ENCODE results near the gene PRKG1.

PRKG1 gene

DNA sequence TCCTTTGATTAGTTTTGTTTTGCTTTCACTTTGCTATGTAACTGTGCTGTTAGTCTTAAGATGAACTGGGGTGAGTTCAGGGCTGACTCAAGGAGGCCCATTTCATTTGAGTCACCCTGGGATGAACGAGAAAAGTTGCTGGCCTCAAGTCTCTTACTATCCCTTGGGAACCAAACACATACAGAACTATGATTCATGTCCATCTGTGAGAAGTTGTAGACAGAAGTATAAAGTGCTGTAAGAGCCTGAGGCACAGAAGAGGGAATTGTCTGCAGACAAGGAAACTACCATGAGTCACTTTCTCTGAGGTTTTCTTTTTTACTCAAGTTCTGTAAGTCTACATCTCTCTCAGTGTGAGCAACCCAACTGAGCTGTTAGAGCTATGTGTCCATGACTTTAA is 805.0 kb downstream of the PRKG1 start:
- peak; percentile 97 for DNase-seq (ENCODE audit: low read depth)

DNA sequence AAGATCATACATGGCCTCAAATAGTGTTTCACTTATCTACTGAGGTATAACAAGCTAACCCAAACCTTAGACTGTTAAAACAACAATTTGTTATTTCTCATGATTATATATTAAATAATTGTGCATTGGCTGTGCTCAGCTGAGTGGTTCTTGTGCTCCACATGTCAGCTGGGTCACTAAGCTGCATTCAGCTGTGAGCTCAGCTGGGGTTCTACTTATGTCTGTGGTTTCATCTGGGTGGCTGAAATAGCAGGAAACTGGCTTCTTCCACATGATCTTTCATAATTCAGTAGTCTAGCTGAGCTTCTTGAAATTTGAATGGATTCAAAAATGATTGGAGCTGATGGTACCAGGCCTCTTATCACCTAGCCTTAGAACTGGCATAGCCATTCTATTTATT is 806.9 kb downstream of the PRKG1 start:
- DNase-seq (ENCODE audit: low read depth): no peak

DNA sequence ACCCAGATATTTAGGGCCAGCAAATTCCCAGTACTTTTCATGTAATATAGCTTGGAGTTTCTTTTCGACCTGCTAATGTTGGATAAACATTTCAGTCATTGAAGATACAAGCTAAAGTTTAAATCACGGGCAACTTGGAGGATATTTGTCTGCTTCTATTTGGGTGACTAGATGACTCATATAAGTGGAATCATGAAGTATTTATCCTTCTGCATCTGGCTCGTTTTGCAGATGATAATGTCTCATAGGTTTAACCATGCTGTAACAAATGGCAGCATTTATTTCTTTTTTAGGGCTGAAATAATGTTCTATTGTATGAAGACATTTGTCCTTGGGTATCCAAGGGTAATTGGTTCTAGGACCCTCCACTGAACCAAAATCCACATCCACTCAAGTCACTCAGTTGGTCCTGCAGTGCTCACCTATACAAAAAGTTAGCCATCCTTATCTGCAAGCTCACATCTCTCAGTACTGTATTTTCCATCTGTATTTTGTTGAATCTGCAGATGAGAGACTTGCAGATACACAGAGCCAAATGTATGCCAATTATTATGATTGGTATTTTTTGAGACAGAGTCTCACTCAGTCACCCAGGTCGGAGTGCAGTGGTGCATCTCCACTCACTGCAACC is 812.3 kb downstream of the PRKG1 start:
- DNase-seq (ENCODE audit: low read depth): peak; percentile 66

DNA sequence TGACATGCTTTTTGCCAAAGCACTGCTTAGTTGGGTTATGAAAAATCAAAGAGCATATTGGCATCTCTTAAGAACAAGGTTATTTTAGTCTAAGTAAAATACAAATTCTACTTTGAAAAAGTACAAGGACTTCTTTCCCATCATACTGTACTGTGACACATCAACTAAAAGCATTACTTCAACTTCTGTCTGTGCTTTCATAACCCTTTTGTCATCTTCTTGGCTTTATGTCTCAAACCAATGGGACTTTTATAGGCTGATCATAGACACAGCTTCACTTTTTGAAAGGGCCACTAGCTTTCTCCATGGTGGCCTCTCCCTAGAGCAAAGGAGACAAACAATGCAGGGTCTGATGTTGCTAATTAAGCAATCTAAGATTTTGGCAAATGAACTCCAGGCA is 814.0 kb downstream of the PRKG1 start:
- DNase-seq (ENCODE audit: low read depth): no peak

DNA sequence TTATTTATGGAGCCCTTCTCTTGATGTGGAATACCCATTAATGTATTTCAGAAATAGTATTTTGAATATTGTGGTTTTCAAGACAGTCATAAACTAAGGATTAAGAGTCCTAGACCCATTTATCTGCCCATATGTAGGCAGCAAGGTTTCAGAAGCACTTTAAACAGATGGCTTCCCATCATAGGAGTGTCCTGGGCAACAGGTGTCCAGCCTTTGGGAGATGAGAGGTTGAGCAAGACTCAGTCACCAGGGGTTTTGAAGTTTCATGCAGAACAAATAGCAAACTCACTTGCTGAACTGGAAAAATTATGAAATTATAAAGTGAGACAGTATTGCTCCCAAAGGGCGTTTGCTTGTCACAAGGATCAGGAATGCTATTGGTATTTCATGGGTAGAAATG is 818.0 kb downstream of the PRKG1 start:
- DNase-seq (ENCODE audit: low read depth): no peak

DNA sequence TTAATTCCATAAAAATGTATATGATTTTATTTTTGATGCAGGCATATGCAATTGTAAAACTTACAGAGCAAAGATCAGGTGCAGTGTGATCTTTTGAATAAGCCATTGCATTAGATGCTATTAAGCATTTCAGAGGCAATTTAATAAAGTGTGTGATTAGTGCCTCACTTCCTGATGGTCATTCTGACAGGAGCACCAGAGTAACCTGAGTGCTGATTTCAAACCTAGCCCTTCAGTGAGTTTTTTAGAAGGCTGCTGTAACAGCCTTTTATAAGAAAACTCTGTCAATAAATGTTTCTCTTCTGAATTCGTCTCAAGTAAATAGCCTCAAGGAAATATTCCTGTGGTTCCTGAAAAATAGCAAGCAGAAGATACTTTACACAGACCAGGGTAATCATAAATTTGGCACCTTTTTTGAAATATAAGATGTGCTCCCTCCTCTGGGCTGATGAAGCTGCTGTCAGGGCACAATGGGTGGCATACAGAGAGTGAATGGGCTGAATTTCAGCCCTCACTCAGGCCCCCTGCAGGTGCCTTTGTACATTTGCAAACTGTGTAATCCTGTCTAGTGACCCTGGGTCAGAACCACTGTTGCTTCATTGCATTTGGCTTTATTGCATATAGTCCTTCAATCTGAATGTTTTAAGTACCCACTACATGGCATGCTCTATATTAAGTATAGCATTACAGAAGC is 818.8 kb downstream of the PRKG1 start:
- DNase-seq (ENCODE audit: low read depth): no peak

DNA sequence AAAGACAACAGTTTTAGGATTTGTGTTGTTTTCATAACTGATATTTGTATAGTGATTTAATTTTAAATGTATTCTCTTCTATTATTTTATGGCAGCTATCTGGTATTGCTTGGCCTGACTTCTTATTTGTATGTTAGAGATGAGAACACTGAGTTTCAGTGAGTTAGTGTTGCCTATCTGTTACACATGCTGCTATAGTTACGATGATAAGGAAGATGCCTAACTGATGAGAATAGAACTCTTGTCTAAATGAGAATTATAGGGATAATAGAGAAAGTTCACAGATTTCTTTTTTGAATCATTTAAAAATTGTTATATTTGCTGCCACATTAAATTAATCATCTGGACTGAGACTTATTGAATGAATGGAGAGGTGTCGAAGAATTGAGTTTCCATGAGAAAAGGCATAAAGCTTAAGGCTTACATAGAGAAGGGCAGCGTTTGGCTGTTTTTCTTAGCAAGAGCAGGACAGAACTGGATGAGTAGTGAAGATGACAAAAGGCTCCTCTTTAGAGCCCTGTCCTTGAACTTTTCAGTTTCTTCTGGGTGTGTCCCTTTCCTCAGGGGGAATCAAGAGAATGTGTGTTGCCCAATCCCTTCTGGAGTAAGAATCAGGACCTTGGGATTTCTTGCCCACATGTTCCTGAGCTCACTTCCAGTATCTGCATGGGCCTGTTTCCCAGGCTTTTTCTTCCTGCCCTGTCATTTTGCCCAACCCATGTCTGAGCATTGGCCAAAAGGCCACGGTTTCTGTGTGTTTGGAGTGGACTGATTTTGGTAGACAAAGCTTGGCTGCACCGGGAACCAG is 820.7 kb downstream of the PRKG1 start:
- peak; percentile 44 for DNase-seq (ENCODE audit: low read depth)

DNA sequence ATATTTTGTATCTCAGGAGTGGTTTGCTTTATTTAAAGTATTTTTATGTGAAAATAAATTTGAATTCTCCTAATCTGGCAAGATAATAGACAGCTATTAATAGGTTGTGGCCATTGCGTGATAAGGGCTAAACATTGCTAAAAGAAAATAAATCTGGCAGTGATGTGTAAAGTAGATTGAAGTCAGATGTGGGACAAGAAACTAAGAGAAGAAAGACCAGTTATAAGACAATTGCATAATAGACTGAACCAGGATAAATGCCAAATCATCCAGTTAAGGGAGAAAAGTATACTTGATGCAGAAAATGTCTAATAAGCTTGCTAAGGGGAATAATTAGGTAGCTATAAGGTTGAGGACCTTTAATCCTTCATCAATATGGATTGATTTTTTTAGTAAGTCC is 822.6 kb downstream of the PRKG1 start:
- no peak for DNase-seq (ENCODE audit: low read depth)

DNA sequence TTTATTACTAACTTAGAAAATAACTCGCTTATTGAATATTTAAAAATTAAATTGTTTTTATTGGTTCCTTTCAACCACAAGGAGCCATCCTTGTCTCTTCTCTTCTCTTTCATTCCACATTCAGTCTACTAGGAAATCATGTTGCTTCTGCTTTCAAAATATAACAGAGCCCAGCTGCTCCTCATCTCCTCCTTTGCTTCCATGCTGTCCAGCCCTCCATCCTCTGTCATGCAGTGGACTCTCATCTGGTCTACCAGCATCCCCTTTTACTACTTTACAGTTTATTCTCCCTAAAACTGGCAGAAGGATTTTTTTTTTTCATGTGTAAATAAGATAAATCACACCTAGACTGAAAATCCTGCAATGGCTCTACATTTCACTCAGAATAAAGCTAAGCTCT is 823.3 kb downstream of the PRKG1 start:
- DNase-seq (ENCODE audit: low read depth): no peak

DNA sequence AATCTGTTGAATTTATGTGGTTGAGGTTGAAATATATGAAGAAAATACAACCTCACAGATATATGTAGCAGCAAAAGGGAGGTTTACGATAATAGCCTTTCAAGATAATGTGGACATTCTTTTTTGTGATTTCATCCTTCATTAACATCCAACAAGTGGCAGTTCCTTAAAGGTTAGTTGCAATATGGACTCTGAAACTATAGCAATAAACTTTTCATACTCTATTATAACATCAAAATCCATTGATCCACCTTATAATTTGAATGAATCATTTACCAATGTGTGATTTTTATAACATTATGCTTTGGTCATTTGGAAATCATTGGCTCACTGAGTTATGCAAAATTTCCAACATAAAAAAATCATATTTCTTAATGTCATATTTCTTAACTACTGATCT is 825.9 kb downstream of the PRKG1 start:
- no peak for DNase-seq (ENCODE audit: low read depth)

DNA sequence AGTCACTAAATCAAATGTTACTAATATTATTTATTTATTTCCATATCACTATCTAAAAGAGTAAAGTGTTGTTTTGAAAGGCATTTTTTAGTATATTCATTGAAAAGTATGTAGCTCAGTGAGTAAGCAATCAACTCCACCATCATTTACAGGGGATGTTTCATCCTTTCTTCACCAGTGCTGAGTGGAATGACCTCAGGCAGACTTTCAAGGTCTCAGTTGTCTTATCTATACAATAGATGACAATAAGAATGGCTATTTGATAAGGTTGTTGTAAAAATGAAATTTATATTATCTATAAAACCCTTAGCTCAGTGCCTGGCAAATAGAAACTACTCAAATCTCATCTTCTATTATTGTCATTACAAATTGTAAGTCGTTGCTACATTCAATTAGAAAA is 829.4 kb downstream of the PRKG1 start:
- DNase-seq (ENCODE audit: low read depth): no peak

DNA sequence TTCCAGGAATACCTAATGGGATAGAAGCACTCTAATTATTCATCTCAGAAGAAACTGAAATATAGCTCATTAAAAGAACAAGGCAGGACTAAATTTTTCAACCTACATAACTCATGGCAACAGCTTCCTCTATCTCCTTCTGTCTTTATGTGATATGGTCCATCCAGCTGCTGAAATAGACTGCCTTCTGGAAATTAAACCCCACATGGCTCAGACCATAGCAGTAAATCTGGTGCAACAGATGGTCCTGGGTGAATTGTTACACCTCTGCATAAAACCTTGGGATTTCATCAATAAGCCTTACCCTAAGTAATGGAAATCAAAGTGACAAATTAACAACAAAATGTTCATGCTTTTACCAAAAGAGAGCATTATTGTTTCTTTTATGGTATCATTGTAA is 830.7 kb downstream of the PRKG1 start:
- no peak for DNase-seq (ENCODE audit: low read depth)

DNA sequence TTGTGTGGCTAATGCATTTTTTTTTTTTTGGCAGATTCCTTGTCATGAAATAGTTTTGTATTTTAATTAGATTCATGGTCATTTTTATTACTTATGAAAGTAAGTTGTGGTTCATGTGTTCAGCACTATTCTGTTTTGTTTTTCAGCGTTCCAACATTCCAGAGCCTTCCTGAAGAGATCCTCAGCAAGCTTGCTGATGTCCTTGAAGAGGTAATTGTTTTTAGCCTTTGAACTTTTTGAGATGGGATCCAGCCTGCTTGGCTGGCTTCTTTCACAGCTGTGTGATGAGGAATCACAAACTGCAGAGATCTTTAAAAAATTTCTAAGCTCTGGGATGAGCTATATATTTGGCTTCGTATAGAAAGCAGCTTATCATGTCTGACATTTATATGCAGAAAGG is 833.1 kb downstream of the PRKG1 start:
- DNase-seq (ENCODE audit: low read depth): no peak

DNA sequence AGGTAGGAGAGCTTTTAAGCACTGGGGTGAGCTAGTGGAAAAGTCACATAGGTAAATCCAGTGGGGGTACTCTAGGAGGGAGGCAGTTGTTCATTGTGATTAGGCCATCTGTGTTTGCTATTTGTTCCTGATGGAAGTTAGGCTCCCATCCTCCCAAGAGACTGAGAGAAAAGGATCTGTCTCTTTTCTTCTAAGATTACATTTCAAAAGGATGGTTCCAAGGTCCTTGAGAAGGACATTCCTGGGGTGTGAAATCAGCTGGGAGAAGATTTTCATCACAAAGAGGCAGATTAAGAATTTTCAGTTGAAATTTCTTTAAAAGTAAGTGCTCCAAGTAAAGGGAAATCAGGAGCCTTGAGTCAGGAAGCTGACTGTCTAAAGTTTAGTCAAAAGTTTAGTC is 835.9 kb downstream of the PRKG1 start:
- DNase-seq (ENCODE audit: low read depth): no peak

DNA sequence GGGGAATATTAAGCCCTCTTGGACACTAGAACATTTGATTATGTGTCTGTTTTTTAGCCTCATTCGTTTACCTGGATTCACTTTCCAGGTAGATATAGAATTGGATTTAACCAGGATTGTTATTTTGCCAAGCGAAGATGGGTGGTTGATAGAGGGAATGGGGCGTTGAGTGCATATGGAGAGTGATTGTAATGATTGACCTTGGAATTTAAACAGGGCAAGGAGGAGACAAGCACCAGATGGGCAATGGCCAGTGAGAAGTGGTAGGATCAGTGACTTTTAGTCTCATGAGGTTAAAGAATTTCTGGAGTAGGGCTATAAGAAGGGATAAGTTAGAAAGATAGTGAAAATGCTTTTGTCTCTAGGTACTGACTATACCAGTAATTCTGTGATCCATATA is 836.3 kb downstream of the PRKG1 start:
- DNase-seq (ENCODE audit: low read depth): no peak

DNA sequence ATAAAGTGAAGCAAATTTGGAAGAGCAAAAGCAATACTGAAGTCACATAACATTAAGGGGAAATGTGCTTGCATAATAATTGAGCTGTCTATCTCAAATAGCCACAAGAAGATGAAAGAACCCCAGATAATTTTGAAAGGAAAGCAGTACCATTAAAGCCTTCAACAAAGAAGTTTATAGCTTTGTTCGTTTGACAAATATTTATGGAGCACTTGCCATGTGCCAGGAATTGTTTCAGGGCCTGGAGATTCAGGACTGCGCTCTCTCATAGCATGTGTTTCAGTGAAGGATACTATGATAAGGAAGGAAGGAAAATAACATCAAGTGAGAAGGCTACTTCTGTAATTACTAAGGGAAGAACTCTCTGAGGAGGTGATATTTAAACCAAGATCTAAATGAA is 837.4 kb downstream of the PRKG1 start:
- DNase-seq (ENCODE audit: low read depth): no peak

DNA sequence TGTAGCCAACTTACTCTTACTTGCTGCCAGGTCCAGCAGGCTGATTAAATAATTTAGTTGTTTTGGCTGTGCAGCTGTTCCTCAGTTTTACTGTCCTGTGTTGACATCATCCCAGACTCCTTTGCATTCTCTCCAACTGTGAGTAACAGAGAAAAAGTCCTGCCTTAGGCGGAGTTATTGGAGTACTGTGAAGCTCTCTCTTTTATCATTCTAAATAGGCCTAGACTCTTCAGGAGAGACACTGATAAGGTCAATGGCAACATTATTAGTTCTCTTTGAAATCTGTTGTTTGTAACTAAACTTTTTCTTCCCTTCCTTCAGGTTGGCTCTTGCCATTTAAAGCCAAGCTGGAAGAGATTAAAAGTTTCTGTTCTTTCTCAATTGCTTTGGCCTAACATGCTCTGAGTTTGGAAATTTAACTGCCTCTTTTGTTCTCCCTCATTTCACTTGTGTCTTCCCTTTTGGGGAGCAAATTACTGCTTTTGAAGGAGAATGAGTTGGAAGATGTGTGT is 840.8 kb downstream of the PRKG1 start:
- DNase-seq (ENCODE audit: low read depth): no peak

DNA sequence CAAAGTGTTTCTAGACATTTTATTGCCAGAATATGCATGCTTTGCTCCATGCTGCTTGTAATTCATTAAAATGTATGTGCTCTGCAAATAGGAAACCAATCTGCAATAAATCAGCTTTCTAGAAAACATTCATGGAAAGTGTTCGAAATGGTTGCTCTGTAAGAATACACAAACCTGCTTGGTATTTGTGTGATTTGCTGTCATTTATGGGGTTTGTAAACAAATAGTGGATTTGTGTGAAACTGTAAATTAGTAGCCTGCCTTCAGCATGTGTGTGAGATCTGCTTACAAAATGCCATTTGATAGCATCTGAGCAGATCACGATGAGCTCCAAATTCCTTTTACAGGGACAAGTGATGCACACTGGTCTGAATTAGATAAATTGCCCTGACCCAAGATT is 844.2 kb downstream of the PRKG1 start:
- no peak for DNase-seq (ENCODE audit: low read depth)

DNA sequence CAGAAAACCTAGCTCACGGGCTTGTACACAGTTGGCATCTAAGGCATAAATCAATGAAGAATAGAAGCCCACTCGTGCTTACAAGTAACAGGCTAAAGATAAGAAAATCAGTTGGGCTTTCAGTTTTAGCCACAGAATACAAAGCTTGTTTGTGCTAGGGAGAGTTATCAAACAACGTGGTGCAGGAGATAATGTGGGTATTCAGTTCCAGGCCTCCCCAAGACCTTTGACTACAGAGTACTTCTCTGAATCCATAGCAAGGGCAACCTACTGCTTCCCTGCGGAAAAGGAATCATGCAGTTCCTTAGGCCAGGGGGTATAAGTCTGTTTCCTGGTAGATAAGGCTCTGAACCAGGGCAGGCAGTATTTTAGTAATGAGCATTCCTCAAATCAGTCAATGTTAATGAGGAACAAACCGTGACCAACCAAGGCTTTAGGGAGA is 844.6 kb downstream of the PRKG1 start:
- DNase-seq (ENCODE audit: low read depth): no peak

DNA sequence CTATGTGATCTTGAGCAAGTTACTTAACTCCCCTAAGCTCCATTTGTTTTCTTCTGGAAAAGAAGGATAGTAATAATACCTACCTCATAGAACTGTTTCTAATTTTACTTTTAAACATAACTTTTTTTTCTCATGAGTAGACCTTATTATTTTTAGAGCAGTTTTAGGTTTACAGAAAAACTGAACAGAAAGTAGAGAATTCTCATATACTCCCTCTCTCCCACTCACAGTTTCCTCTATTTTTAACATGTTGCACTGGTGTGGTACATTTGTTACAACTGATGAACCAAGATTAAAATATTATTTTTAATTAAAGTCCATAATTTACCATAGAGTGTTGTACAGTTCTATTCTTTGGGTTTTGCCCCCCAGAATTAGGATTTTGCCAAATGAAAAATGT is 846.4 kb downstream of the PRKG1 start:
- DNase-seq (ENCODE audit: low read depth): no peak

DNA sequence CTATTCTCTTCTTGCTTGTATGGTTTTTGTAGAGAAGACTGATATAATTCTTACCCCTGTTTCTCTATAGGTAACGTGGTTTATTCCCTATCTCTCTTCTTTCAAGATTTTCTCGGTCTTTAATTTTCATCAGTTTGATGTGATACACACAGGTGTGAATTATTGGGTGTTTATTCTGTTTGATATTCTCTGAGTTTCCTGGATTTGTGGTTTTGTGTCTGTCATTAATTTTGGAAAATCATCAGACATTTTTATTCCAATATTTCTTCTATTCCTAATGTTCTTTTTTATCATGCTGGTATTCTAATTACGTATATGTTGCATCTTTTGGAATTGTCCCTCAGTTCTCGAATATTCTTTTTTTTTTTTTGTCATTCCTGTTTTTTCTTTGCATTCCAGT is 850.1 kb downstream of the PRKG1 start:
- no peak for DNase-seq (ENCODE audit: low read depth)

DNA sequence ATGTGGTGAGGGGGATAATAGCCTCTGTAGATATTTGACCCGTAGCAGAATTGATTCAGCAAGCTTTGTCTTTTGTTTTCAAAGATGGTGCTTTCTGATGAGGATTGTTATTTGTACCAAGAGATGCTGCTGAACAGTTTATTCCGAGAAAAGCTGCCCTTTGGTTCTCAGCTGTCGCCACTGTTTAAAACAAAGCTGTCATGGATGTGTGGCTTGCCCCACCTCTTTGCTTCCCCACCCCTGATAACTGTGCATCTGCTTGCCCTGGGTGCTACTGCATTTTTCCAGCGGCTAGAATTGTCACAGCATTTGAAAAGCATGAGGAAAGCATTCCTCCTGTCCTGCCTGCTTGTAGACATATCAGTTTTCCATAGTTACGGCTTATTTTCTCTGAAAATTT is 852.0 kb downstream of the PRKG1 start:
- no peak for DNase-seq (ENCODE audit: low read depth)

DNA sequence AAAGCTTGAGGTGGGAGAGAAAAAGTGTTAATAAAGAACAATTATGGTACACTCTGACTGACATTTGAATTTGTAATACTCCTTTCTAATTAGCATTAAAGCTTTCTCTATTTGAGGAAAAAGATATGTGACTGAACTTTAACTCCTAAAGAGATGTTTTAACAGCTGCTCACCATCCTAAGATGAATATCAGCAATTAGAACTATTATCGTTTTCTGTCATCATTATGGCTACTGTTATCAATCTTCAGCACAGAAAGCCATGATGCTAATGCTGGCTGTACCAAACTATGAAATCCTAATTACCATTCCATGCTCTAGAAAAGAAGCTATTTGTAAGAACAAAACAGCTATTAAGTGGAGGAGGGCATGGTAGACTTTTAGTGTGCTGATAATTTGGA is 853.9 kb downstream of the PRKG1 start:
- no peak for DNase-seq (ENCODE audit: low read depth)
